Dedifferentiated amniotic fluid mesenchymal stem cell (primary cell): Measurements from ENCODE around the gene CYTH4.

Experiments
- DNase-seq: peaks from one replicate; pipeline ENCODE4 v3.0.0-alpha.2; 2016; ENCODE audit errors: extremely low spot score

CYTH4 gene

GRCh38 chr22:37345863-37346504 lies 63.7 kb downstream of the CYTH4 start:
- DNase-seq: peak; percentile 18

GRCh38 chr22:37346505-37346895 lies 64.2 kb downstream of the CYTH4 start:
- no peak for DNase-seq

GRCh38 chr22:37349043-37349814 lies 66.9 kb downstream of the CYTH4 start:
- no peak for DNase-seq

GRCh38 chr22:37351232-37351631 lies 68.9 kb downstream of the CYTH4 start:
- DNase-seq: no peak

DNA sequence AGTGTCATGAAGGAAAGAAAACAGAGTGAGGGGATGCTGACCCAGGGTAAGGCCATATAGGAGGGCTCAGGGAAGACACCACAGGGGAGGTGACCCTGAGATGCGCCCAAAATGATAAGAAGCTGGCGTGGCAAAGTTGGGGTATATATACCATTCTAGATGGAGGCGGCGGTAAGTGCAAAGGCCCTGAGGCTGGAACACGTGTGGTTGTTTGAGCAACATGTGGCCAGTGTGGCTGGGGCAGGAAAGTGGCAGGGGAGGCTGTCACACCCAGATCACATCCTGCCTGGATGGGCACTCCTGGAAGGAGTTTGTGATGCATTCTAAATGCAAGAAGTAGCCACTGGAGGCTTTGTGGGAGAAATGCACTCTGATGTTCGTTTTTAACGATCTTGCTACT lies 70.2 kb downstream of the CYTH4 start:
- DNase-seq: no peak

DNA sequence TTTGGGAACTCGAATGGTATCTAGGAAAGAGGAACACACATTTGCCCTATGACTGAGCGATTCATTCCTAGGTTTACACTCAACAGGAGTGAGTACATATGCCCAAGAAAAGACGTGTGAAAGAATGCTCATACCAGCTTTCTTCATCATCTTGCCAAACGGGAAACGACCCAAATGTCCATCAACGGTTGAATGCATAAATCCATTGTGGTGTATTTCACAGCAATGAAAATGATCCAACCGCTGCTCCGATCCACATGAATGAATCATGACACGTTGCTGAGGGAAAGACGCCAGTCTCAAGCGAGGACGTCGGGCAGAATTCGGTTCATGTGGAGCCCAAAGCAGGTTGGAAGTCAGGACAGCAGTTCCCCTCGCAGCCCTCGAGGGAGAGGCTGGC lies 71.5 kb downstream of the CYTH4 start:
- peak; percentile 24 for DNase-seq

GRCh38 chr22:37354261-37354660 lies 72.0 kb downstream of the CYTH4 start:
- DNase-seq: no peak

DNA sequence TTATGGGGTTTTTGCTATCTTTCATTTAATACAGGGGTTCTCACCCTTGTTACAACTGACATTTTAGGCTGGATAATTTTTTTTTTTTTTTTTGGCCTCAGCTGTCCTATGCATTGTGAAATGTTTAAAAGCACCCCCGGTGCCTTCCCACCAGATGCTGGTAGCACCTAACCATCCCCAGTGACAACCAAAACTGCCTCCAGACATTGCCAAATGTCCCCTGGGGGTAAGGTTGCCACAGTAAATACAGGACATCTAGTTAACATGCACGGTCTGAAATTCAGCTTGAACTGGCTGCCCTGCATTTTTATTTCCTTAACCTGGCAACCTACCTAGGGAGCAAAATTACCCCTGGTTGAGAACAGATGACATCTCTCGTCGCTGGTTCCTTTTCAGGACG lies 72.4 kb downstream of the CYTH4 start:
- no peak for DNase-seq

DNA sequence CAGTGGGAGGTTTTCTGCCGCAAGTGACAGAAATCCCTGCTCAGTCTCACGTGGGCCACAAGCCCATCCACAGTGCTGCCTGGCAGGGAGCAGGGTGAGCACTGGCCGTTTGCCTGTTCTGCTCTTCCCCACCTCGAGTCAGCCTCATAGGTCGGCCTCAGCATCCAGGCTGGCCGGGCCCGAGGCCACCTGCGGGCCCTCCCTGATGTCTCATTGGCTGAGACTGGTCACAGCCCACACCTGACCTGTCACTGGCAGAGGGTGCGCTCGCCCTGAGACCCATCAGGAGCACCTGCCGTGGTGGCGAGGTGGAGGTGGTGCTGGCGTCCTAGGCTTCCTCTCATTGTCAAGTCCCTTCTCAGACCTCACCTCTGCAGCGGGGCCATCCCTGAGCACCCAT lies 72.9 kb downstream of the CYTH4 start:
- no peak for DNase-seq

DNA sequence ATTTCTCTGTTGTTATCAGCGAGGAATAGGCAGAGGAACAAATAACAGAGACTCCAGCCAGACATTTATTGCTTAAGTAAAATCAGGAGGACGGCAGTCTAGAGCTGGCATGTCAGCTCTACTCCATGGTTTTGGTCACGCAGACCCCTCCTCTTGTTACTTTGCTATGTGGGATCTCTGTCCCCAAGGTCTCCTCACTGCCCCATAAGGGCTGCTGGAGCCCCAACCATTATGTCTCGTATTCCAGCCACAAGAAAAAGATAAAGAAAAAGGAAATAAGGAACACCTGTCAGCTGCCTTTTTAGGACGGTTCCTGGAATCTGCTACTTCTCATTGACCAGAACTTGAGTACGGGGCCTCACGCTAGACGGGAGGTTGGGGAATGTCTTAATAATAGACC lies 74.6 kb downstream of the CYTH4 start:
- no peak for DNase-seq

DNA sequence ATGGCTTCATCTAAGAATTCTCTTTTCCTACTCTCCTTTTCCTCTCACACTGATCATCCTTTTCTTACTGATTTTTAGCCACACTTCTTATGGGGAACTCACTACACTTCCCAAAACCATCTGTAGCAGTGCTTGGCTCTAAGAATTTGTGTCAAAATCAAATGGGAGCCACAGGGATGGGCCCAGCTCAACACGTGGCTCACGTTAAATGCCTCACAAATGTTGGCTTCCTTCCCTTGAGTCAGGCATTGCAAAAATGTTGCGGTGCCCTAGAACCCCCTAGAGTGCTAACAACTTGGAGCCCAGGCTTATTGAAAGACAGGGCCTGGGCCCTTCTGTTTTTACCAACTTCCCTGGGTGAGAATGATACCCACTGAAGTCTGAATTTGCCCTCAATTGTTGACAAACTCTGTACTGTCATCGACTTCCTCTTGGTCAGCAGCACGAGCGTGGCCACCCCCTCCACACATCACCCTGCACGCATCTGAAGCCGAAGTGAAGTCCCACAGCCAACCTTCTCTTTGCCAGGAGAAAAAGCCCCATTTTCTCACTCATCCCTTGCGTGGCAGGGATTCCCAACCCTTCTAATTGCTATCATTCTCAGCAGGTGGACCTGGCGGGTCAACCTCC lies 75.3 kb downstream of the CYTH4 start:
- no peak for DNase-seq

- no peak for DNase-seq
Measured at GRCh38 chr22:37358386-37358785, 76.1 kb downstream of the CYTH4 start.

DNA sequence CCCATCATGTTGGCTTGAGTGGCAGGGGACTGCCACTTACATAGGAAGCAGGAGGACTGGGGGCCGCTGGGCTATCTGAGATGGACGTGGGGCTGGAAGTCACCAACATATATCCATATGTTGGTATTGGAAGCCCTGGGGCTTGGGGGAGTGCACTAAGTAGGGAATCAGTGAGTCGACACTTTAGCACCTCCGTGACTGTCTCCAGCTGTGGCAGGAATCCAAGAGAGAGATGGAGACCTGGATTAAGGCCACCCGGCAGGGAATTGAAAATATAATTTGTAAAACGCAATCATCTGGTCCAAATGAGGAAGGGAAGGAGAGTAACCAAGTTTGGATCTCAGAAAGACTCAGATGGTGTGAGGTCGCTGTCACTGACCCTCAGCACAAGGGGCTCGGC lies 76.6 kb downstream of the CYTH4 start:
- no peak for DNase-seq

- no peak for DNase-seq
Measured at GRCh38 chr22:37362621-37363020, 80.3 kb downstream of the CYTH4 start.

GRCh38 chr22:37363261-37363992 lies 81.1 kb downstream of the CYTH4 start:
- DNase-seq: no peak
